HepG2 (cell line): ENCODE measurements around the gene ATN1. TPM values are rescaled to one million over a fixed set of nuclear protein-coding genes. Genes with fewer than 3 reads are reported as not detected.

Experiments used
- ARNTL ChIP-seq: sonication (generic); formaldehyde crosslinking; IDR thresholded peaks from 2 replicates; pipeline ENCODE4 v1.4.0; 2020; ENCODE audit warnings: mild to moderate bottlenecking, missing genetic modification reagents
- HDAC2 ChIP-seq: sonication (generic); formaldehyde crosslinking; IDR thresholded peaks from 2 replicates; pipeline ENCODE4 v1.4.0; 2020; ENCODE audit warnings: missing genetic modification reagents
- HNF4A ChIP-seq: sonication (generic); formaldehyde crosslinking; IDR thresholded peaks from 2 replicates; pipeline ENCODE4 v1.4.0; 2020; ENCODE audit warnings: missing genetic modification reagents
- POLR2AphosphoS2 ChIP-seq: IDR thresholded peaks from 2 replicates; pipeline ENCODE4 v1.6.1; 2011; ENCODE audit warnings: low read depth, low read length, improper control_type of control experiment
- SNAI1 ChIP-seq: sonication (generic); formaldehyde crosslinking; IDR thresholded peaks from 2 replicates; pipeline ENCODE4 v1.5.0; 2020; ENCODE audit warnings: mild to moderate bottlenecking, missing genetic modification reagents, borderline replicate concordance
- SOX13 ChIP-seq, 3 experiments: fragments of 450-650 bp in 1 of 3; sonication (generic) in 1 of 3; formaldehyde crosslinking in 1 of 3; IDR thresholded peaks in 2 of 3; conservative IDR thresholded peaks in 1 of 3; 2 replicates each; pipeline versions ENCODE4 v1.5.0 to v1.6.1; 2016 to 2020; ENCODE audit warnings: antibody characterized with exemption in 1 of 3, mild to moderate bottlenecking in 1 of 3, missing compliant biosample characterization in 1 of 3, missing genetic modification reagents in 1 of 3, moderate library complexity in 1 of 3
- ZKSCAN5 ChIP-seq: sonication (generic); formaldehyde crosslinking; IDR thresholded peaks from 2 replicates; pipeline ENCODE4 v1.5.1; 2020; ENCODE audit warnings: mild to moderate bottlenecking, missing genetic modification reagents
- ZNF317 ChIP-seq: sonication (generic); formaldehyde crosslinking; IDR thresholded peaks from 2 replicates; pipeline ENCODE4 v1.5.0; 2020; ENCODE audit warnings: mild to moderate bottlenecking, missing genetic modification reagents
- ZNF619 ChIP-seq: sonication (generic); formaldehyde crosslinking; IDR thresholded peaks from 2 replicates; pipeline ENCODE4 v1.4.0; 2020; ENCODE audit warnings: mild to moderate bottlenecking, missing genetic modification reagents
- ZNF878 ChIP-seq: sonication (generic); formaldehyde crosslinking; IDR thresholded peaks from 2 replicates; pipeline ENCODE4 v1.8.1; 2023; ENCODE audit warnings: mild to moderate bottlenecking, missing genetic modification reagents, moderate library complexity
- polyA plus RNA-seq, 8 experiments: library from polyadenylated mRNA; depleted of rRNA in 3 of 8; stranded (reverse) in 7 of 8; unstranded in 1 of 8; fragments of >200 nt; fragmentation: Illumina TruSeq in 4 of 8; extraction: Trizol in 4 of 8; gene quantifications; 2 replicates each; pipeline versions ENCODE4 v1.2.1 to v1.2.3, GENCODE V29; 2011 to 2016; ENCODE audit warnings: low read depth in 4 of 8, missing spikeins in 1 of 8, mixed read lengths in 1 of 8; ENCODE audit not compliant: insufficient read depth in 1 of 8
- total RNA-seq, 5 experiments: library from RNA; depleted of rRNA; stranded (reverse); fragments of >200 nt; fragmentation: Illumina TruSeq; extraction: Trizol; gene quantifications; 2 replicates each; pipeline ENCODE4 v1.2.3, GENCODE V29; 2016; ENCODE audit warnings: low read depth in 1 of 5
- TF ChIP-seq, protein P1 (sequence below): sonication (generic); formaldehyde crosslinking; IDR thresholded peaks from 2 replicates; pipeline ENCODE4 v1.4.0; 2020; ENCODE audit warnings: missing genetic modification reagents
- TF ChIP-seq, protein P2 (sequence below): sonication (generic); formaldehyde crosslinking; IDR thresholded peaks from 2 replicates; pipeline ENCODE4 v1.4.0; 2020; ENCODE audit warnings: missing genetic modification reagents, mild to moderate bottlenecking, borderline replicate concordance
- TF ChIP-seq, protein P3 (sequence below): sonication (generic); formaldehyde crosslinking; IDR thresholded peaks from 2 replicates; pipeline ENCODE4 v1.4.0; 2020; ENCODE audit warnings: missing genetic modification reagents, low read depth, mild to moderate bottlenecking, borderline replicate concordance
- TF ChIP-seq, protein P4 (sequence below): sonication (generic); formaldehyde crosslinking; IDR thresholded peaks from 2 replicates; pipeline ENCODE4 v1.4.0; 2020; ENCODE audit warnings: missing genetic modification reagents
- TF ChIP-seq, protein P5 (sequence below): sonication (generic); formaldehyde crosslinking; conservative IDR thresholded peaks from 2 replicates; pipeline ENCODE4 v1.4.0; 2020; ENCODE audit warnings: missing genetic modification reagents

Gene ATN1
- total and polyA plus RNA-seq, 2 of the 13 experiments (the other 11 are each of a cell fraction or from before 2014, with no cell fraction given) = 2.1 to 8.6 TPM

DNA sequence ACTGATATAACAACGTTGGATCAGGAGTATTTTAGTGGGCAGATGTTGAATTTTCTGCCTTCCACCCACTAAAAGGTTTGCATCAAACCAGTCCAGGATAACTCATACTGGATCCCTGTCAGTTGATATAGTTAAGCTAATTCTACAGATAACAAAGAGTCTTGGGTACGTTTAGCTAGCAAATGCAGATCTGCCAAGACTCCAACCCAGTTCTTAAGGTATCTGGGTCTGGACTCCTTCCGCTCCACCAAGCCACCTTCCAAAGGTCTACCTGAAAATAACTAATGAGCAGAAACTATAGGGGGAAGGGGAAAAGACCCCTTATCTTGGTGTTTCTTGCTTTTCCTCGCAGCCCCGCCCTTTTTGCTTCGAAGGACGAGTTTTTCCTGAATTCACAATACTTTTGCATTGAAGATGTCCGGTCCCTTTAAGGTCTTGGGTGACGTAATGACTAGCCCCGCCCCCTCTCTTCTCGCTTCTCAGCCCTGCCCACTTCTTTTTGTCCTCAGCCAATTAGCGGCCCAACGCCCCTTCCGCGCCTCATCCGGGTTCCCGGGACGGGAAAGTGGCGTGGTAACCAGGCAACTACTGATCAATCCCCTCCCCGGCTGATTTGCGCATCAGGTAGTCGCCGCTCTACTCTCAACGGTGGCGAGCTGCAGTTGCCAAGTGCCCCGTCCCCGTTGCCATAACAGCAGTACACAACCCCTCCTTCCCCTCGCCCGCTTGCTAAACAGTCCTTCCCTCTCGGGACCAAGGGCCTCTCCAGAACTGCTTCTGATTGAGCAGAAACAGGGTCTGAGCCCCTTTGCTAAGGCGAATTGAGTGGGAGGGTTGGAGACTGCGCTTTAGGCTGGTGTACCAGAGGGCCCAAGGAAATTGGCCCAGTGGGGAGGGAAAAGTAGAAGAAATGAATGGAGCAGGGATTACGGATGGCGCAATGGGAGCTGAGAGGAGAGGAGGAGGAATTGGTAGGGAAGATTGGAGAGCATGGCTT lies 23.2 kb upstream of the ATN1 start, which contains the start of gene LRRC23 (continued):
- TF ChIP-seq, protein P1, sequence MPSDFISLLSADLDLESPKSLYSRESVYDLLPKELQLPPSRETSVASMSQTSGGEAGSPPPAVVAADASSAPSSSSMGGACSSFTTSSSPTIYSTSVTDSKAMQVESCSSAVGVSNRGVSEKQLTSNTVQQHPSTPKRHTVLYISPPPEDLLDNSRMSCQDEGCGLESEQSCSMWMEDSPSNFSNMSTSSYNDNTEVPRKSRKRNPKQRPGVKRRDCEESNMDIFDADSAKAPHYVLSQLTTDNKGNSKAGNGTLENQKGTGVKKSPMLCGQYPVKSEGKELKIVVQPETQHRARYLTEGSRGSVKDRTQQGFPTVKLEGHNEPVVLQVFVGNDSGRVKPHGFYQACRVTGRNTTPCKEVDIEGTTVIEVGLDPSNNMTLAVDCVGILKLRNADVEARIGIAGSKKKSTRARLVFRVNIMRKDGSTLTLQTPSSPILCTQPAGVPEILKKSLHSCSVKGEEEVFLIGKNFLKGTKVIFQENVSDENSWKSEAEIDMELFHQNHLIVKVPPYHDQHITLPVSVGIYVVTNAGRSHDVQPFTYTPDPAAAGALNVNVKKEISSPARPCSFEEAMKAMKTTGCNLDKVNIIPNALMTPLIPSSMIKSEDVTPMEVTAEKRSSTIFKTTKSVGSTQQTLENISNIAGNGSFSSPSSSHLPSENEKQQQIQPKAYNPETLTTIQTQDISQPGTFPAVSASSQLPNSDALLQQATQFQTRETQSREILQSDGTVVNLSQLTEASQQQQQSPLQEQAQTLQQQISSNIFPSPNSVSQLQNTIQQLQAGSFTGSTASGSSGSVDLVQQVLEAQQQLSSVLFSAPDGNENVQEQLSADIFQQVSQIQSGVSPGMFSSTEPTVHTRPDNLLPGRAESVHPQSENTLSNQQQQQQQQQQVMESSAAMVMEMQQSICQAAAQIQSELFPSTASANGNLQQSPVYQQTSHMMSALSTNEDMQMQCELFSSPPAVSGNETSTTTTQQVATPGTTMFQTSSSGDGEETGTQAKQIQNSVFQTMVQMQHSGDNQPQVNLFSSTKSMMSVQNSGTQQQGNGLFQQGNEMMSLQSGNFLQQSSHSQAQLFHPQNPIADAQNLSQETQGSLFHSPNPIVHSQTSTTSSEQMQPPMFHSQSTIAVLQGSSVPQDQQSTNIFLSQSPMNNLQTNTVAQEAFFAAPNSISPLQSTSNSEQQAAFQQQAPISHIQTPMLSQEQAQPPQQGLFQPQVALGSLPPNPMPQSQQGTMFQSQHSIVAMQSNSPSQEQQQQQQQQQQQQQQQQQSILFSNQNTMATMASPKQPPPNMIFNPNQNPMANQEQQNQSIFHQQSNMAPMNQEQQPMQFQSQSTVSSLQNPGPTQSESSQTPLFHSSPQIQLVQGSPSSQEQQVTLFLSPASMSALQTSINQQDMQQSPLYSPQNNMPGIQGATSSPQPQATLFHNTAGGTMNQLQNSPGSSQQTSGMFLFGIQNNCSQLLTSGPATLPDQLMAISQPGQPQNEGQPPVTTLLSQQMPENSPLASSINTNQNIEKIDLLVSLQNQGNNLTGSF (CRISPR knock-in tag) = no peak
- TF ChIP-seq HDAC2 (peak; percentile 24; the same call in 1 of the 2 replicates), HNF4A (CRISPR knock-in tag) (no peak), SNAI1 (CRISPR knock-in tag) (no peak), ZNF619 (CRISPR knock-in tag) (peak; percentile 61; the same call in 1 of the 2 replicates), ZNF317 (no peak), SOX13 (IDR thresholded peaks at IDR 0.05) (no peak), SOX13 (CRISPR knock-in tag; conservative IDR thresholded peaks at IDR 0.05 in 1 of 2, IDR thresholded peaks at IDR 0.05 in 1 of 2) (no peak), ZNF878 (CRISPR knock-in tag) (no peak), POLR2AphosphoS2 (no peak), ZKSCAN5 (no peak), ARNTL (no peak)
- TF ChIP-seq, protein P2, sequence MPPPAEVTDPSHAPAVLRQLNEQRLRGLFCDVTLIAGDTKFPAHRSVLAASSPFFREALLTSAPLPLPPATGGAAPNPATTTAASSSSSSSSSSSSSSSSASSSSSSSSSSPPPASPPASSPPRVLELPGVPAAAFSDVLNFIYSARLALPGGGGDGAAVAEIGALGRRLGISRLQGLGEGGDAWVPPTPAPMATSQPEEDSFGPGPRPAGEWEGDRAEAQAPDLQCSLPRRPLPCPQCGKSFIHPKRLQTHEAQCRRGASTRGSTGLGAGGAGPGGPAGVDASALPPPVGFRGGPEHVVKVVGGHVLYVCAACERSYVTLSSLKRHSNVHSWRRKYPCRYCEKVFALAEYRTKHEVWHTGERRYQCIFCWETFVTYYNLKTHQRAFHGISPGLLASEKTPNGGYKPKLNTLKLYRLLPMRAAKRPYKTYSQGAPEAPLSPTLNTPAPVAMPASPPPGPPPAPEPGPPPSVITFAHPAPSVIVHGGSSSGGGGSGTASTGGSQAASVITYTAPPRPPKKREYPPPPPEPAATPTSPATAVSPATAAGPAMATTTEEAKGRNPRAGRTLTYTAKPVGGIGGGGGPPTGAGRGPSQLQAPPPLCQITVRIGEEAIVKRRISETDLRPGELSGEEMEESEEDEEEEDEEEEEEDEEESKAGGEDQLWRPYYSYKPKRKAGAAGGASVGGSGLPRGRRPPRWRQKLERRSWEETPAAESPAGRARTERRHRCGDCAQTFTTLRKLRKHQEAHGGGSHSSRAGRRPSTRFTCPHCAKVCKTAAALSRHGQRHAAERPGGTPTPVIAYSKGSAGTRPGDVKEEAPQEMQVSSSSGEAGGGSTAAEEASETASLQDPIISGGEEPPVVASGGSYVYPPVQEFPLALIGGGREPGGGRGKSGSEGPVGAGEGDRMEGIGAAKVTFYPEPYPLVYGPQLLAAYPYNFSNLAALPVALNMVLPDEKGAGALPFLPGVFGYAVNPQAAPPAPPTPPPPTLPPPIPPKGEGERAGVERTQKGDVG (CRISPR knock-in tag) = no peak
- TF ChIP-seq, protein P3, sequence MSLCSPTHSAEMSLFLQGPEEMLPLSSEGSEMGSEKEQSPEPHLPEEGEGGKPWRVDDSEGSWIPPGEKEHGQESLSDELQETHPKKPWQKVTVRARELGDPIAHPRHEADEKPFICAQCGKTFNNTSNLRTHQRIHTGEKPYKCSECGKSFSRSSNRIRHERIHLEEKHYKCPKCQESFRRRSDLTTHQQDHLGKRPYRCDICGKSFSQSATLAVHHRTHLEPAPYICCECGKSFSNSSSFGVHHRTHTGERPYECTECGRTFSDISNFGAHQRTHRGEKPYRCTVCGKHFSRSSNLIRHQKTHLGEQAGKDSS (CRISPR knock-in tag) = no peak
- TF ChIP-seq, protein P4, sequence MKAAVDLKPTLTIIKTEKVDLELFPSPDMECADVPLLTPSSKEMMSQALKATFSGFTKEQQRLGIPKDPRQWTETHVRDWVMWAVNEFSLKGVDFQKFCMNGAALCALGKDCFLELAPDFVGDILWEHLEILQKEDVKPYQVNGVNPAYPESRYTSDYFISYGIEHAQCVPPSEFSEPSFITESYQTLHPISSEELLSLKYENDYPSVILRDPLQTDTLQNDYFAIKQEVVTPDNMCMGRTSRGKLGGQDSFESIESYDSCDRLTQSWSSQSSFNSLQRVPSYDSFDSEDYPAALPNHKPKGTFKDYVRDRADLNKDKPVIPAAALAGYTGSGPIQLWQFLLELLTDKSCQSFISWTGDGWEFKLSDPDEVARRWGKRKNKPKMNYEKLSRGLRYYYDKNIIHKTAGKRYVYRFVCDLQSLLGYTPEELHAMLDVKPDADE = no peak
- TF ChIP-seq, protein P5, sequence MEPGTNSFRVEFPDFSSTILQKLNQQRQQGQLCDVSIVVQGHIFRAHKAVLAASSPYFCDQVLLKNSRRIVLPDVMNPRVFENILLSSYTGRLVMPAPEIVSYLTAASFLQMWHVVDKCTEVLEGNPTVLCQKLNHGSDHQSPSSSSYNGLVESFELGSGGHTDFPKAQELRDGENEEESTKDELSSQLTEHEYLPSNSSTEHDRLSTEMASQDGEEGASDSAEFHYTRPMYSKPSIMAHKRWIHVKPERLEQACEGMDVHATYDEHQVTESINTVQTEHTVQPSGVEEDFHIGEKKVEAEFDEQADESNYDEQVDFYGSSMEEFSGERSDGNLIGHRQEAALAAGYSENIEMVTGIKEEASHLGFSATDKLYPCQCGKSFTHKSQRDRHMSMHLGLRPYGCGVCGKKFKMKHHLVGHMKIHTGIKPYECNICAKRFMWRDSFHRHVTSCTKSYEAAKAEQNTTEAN (CRISPR knock-in tag) = no peak
